ENCODE measurements around the gene AGBL3.

Gene AGBL3

DNA sequence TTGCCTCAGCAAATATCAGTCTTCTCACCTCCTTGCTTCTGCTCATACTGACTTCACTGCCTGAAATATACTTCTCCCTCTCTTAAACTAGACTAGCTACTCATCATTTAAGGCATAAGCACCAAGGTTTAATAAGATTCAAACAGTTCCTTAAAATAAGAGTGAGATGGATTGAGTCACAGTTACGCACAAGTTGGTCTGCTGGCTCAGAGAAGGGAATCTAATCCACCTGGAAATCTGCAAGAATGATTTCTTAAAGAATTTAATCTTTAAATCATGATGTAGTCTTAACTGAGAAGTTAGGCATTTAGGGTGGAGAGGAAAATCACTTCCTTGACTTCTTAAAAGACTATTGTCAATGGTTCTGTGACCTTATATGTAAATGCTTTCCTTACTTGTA lies 105.4 kb downstream of the AGBL3 start:
- Histone ChIP-seq H3K36me3 (ENCODE audit: control insufficient read depth, low read length) (no peaks in the 10 kb centered on the region), H3K4me3 (ENCODE audit: low read length) (no peak overlapping the region)
- TF ChIP-seq, protein P1, sequence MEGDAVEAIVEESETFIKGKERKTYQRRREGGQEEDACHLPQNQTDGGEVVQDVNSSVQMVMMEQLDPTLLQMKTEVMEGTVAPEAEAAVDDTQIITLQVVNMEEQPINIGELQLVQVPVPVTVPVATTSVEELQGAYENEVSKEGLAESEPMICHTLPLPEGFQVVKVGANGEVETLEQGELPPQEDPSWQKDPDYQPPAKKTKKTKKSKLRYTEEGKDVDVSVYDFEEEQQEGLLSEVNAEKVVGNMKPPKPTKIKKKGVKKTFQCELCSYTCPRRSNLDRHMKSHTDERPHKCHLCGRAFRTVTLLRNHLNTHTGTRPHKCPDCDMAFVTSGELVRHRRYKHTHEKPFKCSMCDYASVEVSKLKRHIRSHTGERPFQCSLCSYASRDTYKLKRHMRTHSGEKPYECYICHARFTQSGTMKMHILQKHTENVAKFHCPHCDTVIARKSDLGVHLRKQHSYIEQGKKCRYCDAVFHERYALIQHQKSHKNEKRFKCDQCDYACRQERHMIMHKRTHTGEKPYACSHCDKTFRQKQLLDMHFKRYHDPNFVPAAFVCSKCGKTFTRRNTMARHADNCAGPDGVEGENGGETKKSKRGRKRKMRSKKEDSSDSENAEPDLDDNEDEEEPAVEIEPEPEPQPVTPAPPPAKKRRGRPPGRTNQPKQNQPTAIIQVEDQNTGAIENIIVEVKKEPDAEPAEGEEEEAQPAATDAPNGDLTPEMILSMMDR (IDR thresholded peaks at IDR 0.05; ENCODE audit: low read depth, low read length, poor library complexity, severe bottlenecking) = no peak
- TF ChIP-seq EZH2phosphoT487 (IDR thresholded peaks at IDR 0.05; ENCODE audit: borderline replicate concordance, low read length) = no peak

DNA sequence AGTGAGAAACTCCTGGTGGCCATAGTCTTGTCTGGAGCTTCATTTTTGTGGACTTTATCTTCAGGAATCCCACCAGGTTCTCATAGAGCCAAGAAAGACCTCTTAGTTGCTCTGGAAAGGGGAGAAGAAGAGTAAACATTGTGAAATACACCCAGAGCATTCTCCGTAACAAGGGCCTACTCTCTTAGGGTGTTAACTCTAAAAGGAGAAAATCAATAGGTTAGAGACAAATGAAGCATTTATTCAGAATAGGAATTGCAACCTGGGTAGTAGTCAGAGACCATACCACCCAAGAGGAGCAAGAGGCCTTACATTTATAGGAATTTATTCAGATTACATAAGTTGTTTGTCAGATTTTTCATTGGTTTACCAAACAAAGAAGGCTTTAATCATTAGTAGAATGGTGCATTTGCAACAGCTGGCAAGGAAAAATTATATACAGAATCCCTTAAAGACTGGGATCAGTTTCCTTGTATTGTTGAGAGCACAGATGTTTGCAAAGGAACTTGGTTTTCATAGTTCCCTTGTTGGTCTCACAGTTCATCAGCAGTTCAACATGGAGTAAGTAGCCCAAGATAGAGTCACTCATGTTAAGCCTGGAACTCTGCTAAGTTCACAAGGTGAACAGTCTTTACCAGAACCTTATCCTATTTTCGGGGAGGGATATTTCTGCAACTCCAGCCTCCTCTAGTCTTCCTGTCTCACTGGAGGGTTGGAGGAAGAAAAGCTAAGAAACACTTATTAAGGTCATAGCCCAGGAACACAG lies 108.3 kb downstream of the AGBL3 start:
- H3K4me1 ChIP-seq (ENCODE audit: control insufficient read depth, low read length) = no peaks in the 10 kb centered on the region
- H3K9me2 ChIP-seq (replicated peaks; ENCODE audit: control insufficient read depth, low read length) = no peaks in the 10 kb centered on the region
- H4K20me1 ChIP-seq (ENCODE audit: control insufficient read depth, insufficient read depth, low read depth, low read length) = no peaks in the 10 kb centered on the region
- no peaks in the 10 kb centered on the region for H3K9me3 ChIP-seq (ENCODE audit: control insufficient read depth, insufficient read depth, low read length)
- H3K27me3 ChIP-seq (ENCODE audit: control insufficient read depth, low read length) = no peaks in the 10 kb centered on the region
- no peaks in the 10 kb centered on the region for H3K36me3 ChIP-seq (ENCODE audit: control insufficient read depth, low read length)
- no peak overlapping the region for H3K4me2 ChIP-seq (ENCODE audit: low read length)
- no peaks in the 10 kb centered on the region for H3K79me2 ChIP-seq (ENCODE audit: control insufficient read depth, low read length)
- H3K27ac ChIP-seq (ENCODE audit: low read depth, low read length) = no peak overlapping the region
- no peak overlapping the region for H3K4me3 ChIP-seq (ENCODE audit: low read length)
- no peaks in the 10 kb centered on the region for H3F3A ChIP-seq (ENCODE audit: control insufficient read depth, insufficient read depth)
- TF ChIP-seq EZH2phosphoT487 (IDR thresholded peaks at IDR 0.05; ENCODE audit: borderline replicate concordance, low read length) = no peak
- TF ChIP-seq, protein P1 (IDR thresholded peaks at IDR 0.05; ENCODE audit: low read depth, low read length, poor library complexity, severe bottlenecking) = no peak

More for the DNA sequence above, 105.4 kb downstream of the AGBL3 start:
- Histone ChIP-seq H3K4me2 (ENCODE audit: low read length) (no peak overlapping the region), H3K27ac (ENCODE audit: low read depth, low read length) (no peak overlapping the region), H3K9me2 (replicated peaks; ENCODE audit: control insufficient read depth, low read length) (no peaks in the 10 kb centered on the region), H3K79me2 (ENCODE audit: control insufficient read depth, low read length) (no peaks in the 10 kb centered on the region), H4K20me1 (ENCODE audit: control insufficient read depth, insufficient read depth, low read depth, low read length) (no peaks in the 10 kb centered on the region), H3K4me1 (ENCODE audit: control insufficient read depth, low read length) (no peaks in the 10 kb centered on the region), H3F3A (ENCODE audit: control insufficient read depth, insufficient read depth) (no peaks in the 10 kb centered on the region), H3K27me3 (ENCODE audit: control insufficient read depth, low read length) (no peaks in the 10 kb centered on the region), H3K9me3 (ENCODE audit: control insufficient read depth, insufficient read depth, low read length) (no peaks in the 10 kb centered on the region)

DNA sequence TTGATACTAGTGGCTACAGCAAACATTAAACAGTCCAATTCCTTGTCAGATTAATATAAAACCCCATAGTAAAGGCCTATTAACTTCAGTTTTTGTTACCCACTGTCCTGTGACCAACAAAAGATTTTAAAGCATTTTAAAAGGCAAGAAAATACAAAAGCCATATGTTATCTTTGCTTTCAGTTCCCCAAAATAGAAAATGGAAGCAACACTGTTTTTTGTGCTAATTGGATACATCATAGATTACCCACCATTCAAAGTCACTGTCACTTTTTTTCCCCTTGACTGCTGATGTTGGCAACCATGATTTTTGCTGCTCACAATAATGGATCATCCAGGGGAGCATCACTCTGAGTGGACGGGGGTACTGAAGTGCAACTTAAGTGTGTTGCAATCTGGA lies 109.1 kb downstream of the AGBL3 start:
- Histone ChIP-seq H3K9me3 (ENCODE audit: control insufficient read depth, insufficient read depth, low read length) (no peaks in the 10 kb centered on the region), H3K4me1 (ENCODE audit: control insufficient read depth, low read length) (no peaks in the 10 kb centered on the region), H3K9me2 (replicated peaks; ENCODE audit: control insufficient read depth, low read length) (no peaks in the 10 kb centered on the region), H3F3A (ENCODE audit: control insufficient read depth, insufficient read depth) (no peaks in the 10 kb centered on the region), H3K4me2 (ENCODE audit: low read length) (no peak overlapping the region), H3K36me3 (ENCODE audit: control insufficient read depth, low read length) (no peaks in the 10 kb centered on the region), H3K27ac (ENCODE audit: low read depth, low read length) (no peak overlapping the region), H4K20me1 (ENCODE audit: control insufficient read depth, insufficient read depth, low read depth, low read length) (no peaks in the 10 kb centered on the region), H3K4me3 (ENCODE audit: low read length) (no peak overlapping the region), H3K27me3 (ENCODE audit: control insufficient read depth, low read length) (no peaks in the 10 kb centered on the region), H3K79me2 (ENCODE audit: control insufficient read depth, low read length) (no peaks in the 10 kb centered on the region)
- TF ChIP-seq, protein P1 (IDR thresholded peaks at IDR 0.05; ENCODE audit: low read depth, low read length, poor library complexity, severe bottlenecking) = no peak
- TF ChIP-seq EZH2phosphoT487 (IDR thresholded peaks at IDR 0.05; ENCODE audit: borderline replicate concordance, low read length) = no peak

All from DOHH2 (cell line).